GM12872 (cell line): ENCODE measurements around the gene ZFP64.

Experiments
- TF ChIP-seq, protein P1 (sequence below): IDR thresholded peaks from 3 replicates; pipeline ENCODE4 v1.5.1; 2011; ENCODE audit warnings: low read depth, mild to moderate bottlenecking, low read length, moderate library complexity; ENCODE audit not compliant: insufficient read depth

Gene ZFP64

DNA sequence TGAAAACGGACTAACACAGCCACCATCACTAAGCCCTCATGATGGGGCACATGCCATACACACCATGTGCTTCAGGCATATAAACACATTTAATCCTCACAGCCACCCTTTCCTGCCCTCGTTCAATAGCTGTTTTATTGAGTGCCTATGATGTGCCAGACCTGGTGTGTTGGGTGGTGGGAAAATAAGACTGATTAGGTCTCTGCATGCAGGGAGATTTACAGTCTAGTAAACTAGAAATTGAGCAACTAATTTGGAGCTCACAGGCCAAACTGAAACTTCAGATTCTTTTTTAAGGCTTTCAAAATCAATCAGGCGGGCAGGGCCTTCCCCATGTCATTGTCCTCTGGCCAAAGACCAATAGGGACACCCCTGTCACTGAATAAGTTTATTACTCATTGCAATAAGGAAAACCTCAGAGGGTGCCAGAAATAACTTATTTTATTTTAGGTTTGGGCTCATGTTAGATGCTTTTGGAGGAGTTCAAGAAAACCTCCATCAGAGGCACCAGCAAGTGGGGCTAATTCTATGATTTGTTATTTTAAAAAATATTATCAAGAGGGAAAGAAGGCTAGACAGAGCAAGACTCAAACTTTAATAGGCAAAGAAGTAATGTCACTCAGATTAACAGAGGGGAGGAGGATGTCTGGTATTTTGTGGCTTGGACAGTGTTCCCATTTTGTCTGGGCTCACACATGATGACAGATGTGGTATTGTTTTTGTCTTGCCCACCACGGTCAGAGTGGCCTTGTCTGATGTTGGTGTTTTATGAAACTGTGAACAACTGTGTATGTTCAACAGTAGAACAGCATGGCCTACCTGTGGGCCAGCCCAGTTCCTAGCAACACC, 12.0 kb downstream of the ZFP64 start:
- TF ChIP-seq, protein P1, sequence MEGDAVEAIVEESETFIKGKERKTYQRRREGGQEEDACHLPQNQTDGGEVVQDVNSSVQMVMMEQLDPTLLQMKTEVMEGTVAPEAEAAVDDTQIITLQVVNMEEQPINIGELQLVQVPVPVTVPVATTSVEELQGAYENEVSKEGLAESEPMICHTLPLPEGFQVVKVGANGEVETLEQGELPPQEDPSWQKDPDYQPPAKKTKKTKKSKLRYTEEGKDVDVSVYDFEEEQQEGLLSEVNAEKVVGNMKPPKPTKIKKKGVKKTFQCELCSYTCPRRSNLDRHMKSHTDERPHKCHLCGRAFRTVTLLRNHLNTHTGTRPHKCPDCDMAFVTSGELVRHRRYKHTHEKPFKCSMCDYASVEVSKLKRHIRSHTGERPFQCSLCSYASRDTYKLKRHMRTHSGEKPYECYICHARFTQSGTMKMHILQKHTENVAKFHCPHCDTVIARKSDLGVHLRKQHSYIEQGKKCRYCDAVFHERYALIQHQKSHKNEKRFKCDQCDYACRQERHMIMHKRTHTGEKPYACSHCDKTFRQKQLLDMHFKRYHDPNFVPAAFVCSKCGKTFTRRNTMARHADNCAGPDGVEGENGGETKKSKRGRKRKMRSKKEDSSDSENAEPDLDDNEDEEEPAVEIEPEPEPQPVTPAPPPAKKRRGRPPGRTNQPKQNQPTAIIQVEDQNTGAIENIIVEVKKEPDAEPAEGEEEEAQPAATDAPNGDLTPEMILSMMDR = no peak

DNA sequence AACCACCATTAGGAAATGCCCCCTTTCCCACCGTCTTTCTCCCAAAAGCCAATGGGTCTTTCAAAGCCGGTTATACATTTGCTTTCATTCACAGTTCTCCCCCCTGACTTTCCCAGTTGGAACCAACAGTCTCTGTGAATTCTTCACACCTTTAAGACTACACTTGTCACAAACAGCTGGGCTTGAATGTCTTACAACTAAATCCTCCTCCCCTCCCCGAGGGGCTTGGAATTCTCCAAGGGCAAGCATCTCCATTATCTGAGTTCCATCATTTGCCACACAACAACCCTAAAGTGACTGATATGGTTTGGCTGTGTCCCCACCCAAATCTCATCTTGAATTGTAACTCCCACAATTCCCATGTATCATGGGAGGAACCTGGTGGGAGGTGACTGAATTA, 12.9 kb downstream of the ZFP64 start:
- TF ChIP-seq, protein P1 = no peak

DNA sequence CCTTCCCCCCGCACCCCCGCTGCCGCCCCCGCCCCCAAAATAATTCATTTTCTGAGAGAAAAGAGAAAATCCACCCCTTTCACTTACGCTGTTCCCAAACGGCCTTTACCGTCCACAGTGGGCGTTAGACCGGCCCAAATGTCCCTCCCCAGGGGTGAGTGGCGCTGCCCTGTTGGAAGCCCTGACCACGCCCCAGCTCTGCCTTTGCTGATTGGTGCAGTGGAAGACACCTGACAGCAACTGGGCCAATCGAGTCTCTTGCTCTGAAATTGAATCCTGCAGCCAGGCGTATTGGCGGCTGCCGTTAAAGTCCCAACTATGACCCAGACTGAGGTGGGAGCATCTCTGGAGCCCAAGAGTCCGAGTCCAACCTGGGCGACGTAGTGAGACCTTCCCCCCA, 15.7 kb downstream of the ZFP64 start:
- TF ChIP-seq, protein P1 = no peak

DNA sequence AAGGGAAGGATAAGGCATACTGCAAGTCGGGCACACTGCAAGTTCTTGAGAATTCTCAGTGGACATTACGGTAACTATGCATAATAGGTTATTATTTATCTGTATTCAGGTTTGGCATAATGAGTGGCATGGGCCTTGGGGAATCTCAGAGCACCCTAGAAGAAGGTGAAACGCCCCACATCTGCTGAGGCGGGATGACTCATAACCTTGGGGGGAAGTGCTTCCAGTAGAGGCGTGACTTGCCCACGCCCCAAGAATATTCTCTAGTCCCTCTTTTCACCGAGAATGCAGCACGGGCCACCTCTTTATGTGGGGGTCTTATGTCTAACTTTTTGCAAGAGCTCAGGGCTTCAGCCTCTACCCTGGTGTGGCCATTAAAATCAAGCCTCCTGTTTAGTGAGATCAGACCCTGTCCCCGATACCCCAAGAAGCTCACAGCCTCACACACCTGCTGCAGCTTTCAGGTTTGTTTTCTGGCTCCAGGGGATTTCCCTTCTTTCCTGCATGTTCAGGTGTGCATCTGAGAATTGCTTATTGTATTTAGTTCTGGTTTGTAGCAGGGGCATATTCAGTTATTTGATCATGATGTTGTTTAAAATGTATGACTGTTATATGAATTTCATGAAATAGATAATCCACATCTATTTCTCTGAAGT, 19.1 kb downstream of the ZFP64 start:
- TF ChIP-seq, protein P1 = no peak

DNA sequence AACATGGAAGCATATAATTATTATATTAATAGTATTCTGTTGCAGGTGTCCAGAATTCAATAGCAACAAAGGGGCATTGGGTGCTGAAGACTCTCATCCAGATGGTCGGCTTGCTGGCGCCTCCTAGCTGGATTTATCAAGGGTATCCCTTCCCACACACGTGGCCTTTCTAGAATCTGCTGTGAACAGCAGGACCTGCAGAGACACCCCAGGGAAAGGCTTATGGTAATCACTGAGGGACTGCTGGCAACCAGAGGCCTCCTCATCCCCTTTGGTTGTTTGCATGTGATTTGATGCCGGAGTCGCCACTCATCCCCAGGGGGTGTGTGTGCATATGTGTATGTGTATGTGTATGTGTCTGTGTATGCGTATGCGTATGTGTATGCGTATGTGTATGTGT, 20.6 kb downstream of the ZFP64 start:
- TF ChIP-seq, protein P1 = no peak

DNA sequence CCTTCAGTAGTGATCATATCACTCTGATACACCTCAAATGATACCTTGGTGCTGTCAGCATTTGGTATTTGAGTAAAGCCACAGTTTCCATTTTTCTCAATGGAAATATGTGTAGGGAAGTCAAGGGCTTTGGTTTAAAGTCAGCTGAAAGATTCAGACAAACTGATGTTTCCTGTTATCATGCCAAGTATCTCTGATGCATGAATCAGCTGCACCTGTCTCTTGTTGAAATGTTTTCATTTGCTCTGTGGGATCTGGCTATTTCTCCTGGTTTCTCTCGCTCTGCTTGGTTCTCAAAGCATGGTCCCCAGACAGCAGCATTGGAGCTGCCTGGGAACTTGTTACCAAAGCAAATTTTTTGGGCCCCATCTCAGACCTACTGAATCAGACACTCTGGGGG, 23.5 kb downstream of the ZFP64 start:
- TF ChIP-seq, protein P1 = no peak

DNA sequence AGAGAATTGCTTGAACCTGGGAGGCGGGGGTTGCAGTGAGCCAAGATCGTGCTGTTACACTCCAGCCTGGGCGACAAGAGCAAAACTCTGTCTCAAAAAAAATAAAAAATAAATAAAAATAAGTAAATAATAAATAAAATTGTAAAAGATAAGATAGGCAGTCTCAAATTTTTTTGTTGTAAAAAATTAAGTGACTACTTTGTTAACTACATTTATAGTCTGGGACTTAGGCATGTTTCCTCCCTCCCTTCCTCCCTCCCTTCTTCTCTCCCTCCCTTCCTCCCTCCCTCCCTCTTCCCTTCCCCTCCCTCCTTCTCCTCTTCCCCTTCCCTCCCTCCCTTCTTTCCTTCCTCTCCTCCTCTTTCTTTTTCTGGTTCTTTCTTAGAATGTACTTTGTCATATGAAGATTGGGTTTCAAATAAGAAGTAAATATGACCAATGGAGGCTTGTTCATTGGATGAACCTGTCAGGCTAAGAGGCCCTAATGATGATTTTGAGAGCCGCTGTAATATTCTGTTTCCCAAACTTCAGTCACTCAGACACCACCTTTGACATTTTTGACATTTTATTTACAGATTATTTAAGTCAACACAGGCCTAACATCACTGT, 24.2 kb downstream of the ZFP64 start:
- TF ChIP-seq, protein P1 = no peak
